Gastroesophageal sphincter (tissue), 3 donors: ENCODE data around the gene PNP.

ENCODE experiments used
- CTCF ChIP-seq, 4 experiments: fragments of 200-600 bp in 2 of 4; fragments of 450-650 bp in 2 of 4; sonication (generic) in 1 of 4; IDR thresholded peaks; one replicate each; pipeline ENCODE4 v1.5.1; 2017 to 2019; ENCODE audit warnings: antibody characterized with exemption in 4 of 4, mild to moderate bottlenecking in 2 of 4, moderate library complexity in 2 of 4
- EP300 ChIP-seq: sonication (generic); formaldehyde crosslinking; IDR thresholded peaks from one replicate; pipeline ENCODE4 v1.6.1; 2017; ENCODE audit warnings: antibody characterized with exemption, mild to moderate bottlenecking
- POLR2A ChIP-seq, 2 donors: fragments of 450-650 bp; IDR thresholded peaks; one replicate each; pipeline ENCODE4 v1.6.1; 2017; ENCODE audit warnings: antibody characterized with exemption in 2 of 2, mild to moderate bottlenecking in 2 of 2, moderate library complexity in 1 of 2

- TF ChIP-seq CTCF (IDR thresholded peaks at IDR 0.05), result no peak
- TF ChIP-seq POLR2A (IDR thresholded peaks at IDR 0.05), result no peak
- TF ChIP-seq EP300, result no peak
Observed at GRCh38 chr14:20498622-20499021, 29.4 kb downstream of the PNP start.
